Endodermal cell (in vitro differentiated cells): ENCODE results near the gene LAP3. TPM values are rescaled to one million over a fixed set of nuclear protein-coding genes. Genes with fewer than 3 reads are reported as not detected.

ENCODE experiments used
- DNase-seq: peaks from one replicate; pipeline ENCODE4 v3.0.0-alpha.2; 2017
- H3K27ac ChIP-seq: 2 replicates; pipeline ENCODE4 v1.5.1; 2013; ENCODE audit warnings: mild to moderate bottlenecking, low read depth, low read length, moderate library complexity
- H3K27me3 ChIP-seq: 2 replicates; pipeline ENCODE4 v1.6.1; 2013; ENCODE audit warnings: mild to moderate bottlenecking, low read length, moderate library complexity; ENCODE audit not compliant: insufficient read depth, control insufficient read depth, poor library complexity, severe bottlenecking
- H3K36me3 ChIP-seq: 2 replicates; pipeline ENCODE4 v1.7.0; 2013; ENCODE audit warnings: mild to moderate bottlenecking, low read length, moderate library complexity; ENCODE audit not compliant: control insufficient read depth, insufficient read depth
- H3K4me1 ChIP-seq: one replicate; pipeline ENCODE4 v1.7.0; 2013; ENCODE audit warnings: low read length; ENCODE audit not compliant: control insufficient read depth, insufficient read depth
- H3K4me3 ChIP-seq: 2 replicates; pipeline ENCODE4 v1.5.1; 2013; ENCODE audit warnings: mild to moderate bottlenecking, low read length, moderate library complexity
- H3K9ac ChIP-seq: 2 replicates; pipeline ENCODE4 v1.6.1; 2013; ENCODE audit warnings: mild to moderate bottlenecking, low read length, moderate library complexity; ENCODE audit not compliant: poor library complexity, severe bottlenecking; ENCODE audit errors: extremely low read depth
- H3K9me3 ChIP-seq: 2 replicates; pipeline ENCODE4 v1.6.1; 2013; ENCODE audit warnings: mild to moderate bottlenecking, low read length, moderate library complexity; ENCODE audit not compliant: control insufficient read depth
- H3K27ac Mint-ChIP-seq: 2 replicates; pipeline ENCODE4 v1.8.0; 2020; ENCODE audit warnings: mixed read lengths
- H3K27me3 Mint-ChIP-seq: 2 replicates; pipeline ENCODE4 v1.8.0; 2021; ENCODE audit warnings: mild to moderate bottlenecking, mixed read lengths; ENCODE audit not compliant: insufficient read depth
- H3K36me3 Mint-ChIP-seq: 2 replicates; pipeline ENCODE4 v1.8.0; 2020; ENCODE audit warnings: low read depth, mixed read lengths
- H3K4me1 Mint-ChIP-seq: 2 replicates; pipeline ENCODE4 v1.8.0; 2020; ENCODE audit warnings: mixed read lengths
- H3K4me3 Mint-ChIP-seq: 2 replicates; pipeline ENCODE4 v1.8.0; 2020; ENCODE audit warnings: mild to moderate bottlenecking, moderate library complexity, mixed read lengths
- H3K9me3 Mint-ChIP-seq: 2 replicates; pipeline ENCODE4 v1.8.0; 2020; ENCODE audit warnings: mild to moderate bottlenecking, mixed read lengths
- CTCF ChIP-seq: fragments of 200-600 bp; sonication (generic); conservative IDR thresholded peaks from 2 replicates; pipeline ENCODE4 v1.5.0; 2021; ENCODE audit warnings: antibody characterized with exemption, mild to moderate bottlenecking
- WGBS, 2 experiments: methylation state at CpG; one replicate each; pipeline versions ENCODE4 v1.1.5 to v1.1.7; 2013; ENCODE audit warnings: missing lambda C conversion rate in 2 of 2, mixed read lengths in 1 of 2; ENCODE audit not compliant: insufficient coverage in 1 of 2, insufficient read length in 1 of 2; 5-methylcytosine and 5-hydroxymethylcytosine counted together
- total RNA-seq, 2 donors: library from RNA; stranded (reverse); fragmentation: NEBNext Ultra II Directional in 1 of 2; extraction: Animal tissue kit (Norgen Biotek cat#: 25700) in 1 of 2; gene quantifications; 2 replicates in 1 of 2; 3 replicates in 1 of 2; pipeline ENCODE4 v1.2.1, GENCODE V29; 2021

The LAP3 gene
- total RNA-seq, 2 donors from 2014 or later = 34.3 to 39.9 TPM

GRCh38 chr4:17642398-17642783 is 65.4 kb downstream of the LAP3 start:
- Mint-ChIP-seq H3K4me1 (no peaks in the 10 kb centered on the region), H3K27me3 (peaks cover 9% of the 10 kb centered on the region), H3K9me3 (peaks cover 29% of the 10 kb centered on the region), H3K36me3 (peaks cover 26% of the 10 kb centered on the region), H3K4me3 (no peak overlapping the region), H3K27ac (no peak overlapping the region)
- no peak overlapping the region for H3K9ac ChIP-seq
- H3K4me1 ChIP-seq = no peaks in the 10 kb centered on the region
- TF ChIP-seq CTCF = no peak
- H3K9me3 ChIP-seq = peaks cover 14% of the 10 kb centered on the region
- 87% methylated on average over 1 of the region's 1 CpG; no CpG with 5 or more reads in 1 of the 2 experiments for WGBS, 2 experiments
- no peak overlapping the region for H3K27ac ChIP-seq
- no peak for DNase-seq
- H3K4me3 ChIP-seq = no peak overlapping the region
- peaks cover 14% of the 10 kb centered on the region for H3K36me3 ChIP-seq
- no peaks in the 10 kb centered on the region for H3K27me3 ChIP-seq

- Histone ChIP-seq H3K27ac (no peak overlapping the region), H3K36me3 (no peaks in the 10 kb centered on the region), H3K4me3 (no peak overlapping the region), H3K9ac (no peak overlapping the region), H3K4me1 (no peaks in the 10 kb centered on the region), H3K9me3 (peaks cover 14% of the 10 kb centered on the region), H3K27me3 (no peaks in the 10 kb centered on the region)
- no peaks in the 10 kb centered on the region for H3K4me1 Mint-ChIP-seq
- H3K36me3 Mint-ChIP-seq = peaks cover 8% of the 10 kb centered on the region
- 87 to 90% methylated on average over 3 of the region's 3 CpGs for WGBS, 2 experiments
- no peak for TF ChIP-seq CTCF
- no peak overlapping the region for H3K4me3 Mint-ChIP-seq
- H3K27ac Mint-ChIP-seq = no peak overlapping the region
- peaks cover 25% of the 10 kb centered on the region for H3K9me3 Mint-ChIP-seq
- DNase-seq = no peak
- H3K27me3 Mint-ChIP-seq = peaks cover 12% of the 10 kb centered on the region
These were observed 69.7 kb downstream of the LAP3 start for GRCh38 chr4:17646693-17647092.

GRCh38 chr4:17647176-17647806 is 70.3 kb downstream of the LAP3 start:
- Mint-ChIP-seq H3K27me3 (peaks cover 12% of the 10 kb centered on the region), H3K4me1 (no peaks in the 10 kb centered on the region), H3K9me3 (peaks cover 24% of the 10 kb centered on the region), H3K4me3 (no peak overlapping the region), H3K36me3 (peaks cover 7% of the 10 kb centered on the region), H3K27ac (no peak overlapping the region)
- H3K9ac ChIP-seq = no peak overlapping the region
- no peaks in the 10 kb centered on the region for H3K36me3 ChIP-seq
- no peaks in the 10 kb centered on the region for H3K27me3 ChIP-seq
- 86 to 94% methylated on average over 4 to 9 of the region's 9 CpGs for WGBS, 2 experiments
- no peak for TF ChIP-seq CTCF
- DNase-seq = no peak
- no peak overlapping the region for H3K4me3 ChIP-seq
- no peak overlapping the region for H3K27ac ChIP-seq
- H3K4me1 ChIP-seq = no peaks in the 10 kb centered on the region
- peaks cover 12% of the 10 kb centered on the region for H3K9me3 ChIP-seq
